GM21515 (cell line): Measurements from ENCODE around the gene MSRB1.
A peak's percentile ranks its signal among the peaks of the same experiment; 100 is the strongest.
"Not testable (repeated sequence)": the region's sequence is repeated elsewhere in the genome, so short reads cannot be mapped to it uniquely, and the experiment has no call there.

Source experiments
- ATAC-seq: cut with Tn5 transposase; IDR thresholded peaks from one replicate; pipeline ENCODE4 v1.9.1; 2021; ENCODE audit not compliant: unreplicated experiment

MSRB1 gene

DNA sequence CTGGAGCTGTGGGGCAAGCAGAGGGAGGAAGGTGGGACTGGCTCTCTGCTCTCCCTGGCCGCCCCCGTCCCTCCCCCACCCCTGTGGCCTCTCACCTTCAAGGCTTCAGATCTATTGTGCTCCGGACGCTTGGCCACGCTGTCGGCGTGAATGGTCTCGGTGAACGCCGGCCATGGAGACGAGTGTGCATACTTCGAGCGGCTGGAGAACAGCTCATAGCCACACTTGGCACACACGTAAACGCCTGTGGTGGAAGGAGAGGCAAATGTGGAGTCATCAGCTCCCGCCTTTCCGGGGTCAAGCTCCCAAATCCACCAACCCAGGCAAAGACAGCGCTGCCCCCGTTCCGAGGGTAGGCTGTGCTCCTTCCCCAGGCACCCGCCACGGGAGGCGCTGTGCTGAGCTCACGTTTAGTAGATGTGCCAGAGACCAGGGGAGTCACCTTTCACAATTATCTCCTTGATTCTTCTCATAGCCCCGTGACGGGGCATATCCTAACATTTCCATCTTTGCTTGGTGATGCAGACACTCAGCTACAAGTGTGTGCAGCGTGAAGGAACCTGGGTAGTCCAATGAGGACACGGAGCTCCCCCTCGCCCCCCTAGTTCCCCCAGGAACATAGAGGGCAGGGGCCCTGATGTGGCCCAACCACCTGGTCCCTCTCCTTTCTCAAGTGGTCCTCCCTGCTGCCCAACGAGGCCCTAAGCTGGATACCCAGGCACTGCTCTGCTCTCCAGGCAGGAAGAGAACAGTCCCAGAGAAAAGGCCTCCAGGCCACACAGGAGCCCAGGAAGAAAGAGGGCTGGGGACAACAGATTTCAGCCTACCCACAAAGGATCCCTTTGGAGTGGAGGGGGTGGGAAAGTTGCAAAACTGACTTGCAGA is 1.6 kb downstream of the MSRB1 start:
- ATAC-seq = no peak

DNA sequence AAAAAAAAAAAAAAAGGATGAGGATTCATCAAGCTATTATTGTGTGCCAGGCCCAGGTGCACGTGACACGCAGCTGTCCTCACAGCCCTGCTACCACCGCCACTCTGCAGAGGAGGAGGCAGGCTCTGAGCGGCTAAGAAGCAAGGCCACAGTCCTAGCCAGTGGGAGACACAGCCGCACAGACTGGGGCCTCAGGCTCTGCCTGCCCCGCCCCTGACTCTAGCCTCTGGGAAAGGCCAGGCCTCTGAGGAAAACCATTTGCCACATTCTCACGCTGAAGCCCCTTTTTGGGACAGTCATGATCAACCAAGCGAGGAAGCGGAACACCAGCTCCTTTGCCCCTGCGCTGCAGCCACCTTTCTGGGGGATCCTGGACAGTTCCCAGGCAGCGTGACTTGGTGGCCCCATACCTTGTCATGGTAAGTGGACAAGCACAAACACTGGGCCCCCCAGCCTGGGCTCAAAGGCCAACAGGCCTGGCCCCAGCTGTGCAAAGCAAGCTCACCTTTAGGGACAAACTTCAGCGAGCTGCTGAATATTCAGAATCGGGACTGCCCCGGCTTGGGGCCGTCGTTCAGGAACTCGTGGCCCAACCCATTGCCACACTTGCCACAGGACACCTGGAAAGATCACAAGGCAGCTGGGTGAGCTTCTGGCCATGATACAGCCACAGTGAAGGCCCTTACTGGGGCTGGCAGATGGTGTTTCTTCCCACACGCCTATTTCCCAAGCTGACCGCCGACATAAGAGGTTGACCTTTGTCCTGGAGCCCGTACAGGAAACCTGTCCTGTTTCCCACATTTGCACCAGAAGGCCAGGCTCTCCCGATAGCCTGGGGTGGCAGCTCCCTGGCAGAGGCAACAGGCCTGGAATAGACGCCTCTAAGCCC is 2.5 kb downstream of the MSRB1 start:
- no peak for ATAC-seq

DNA sequence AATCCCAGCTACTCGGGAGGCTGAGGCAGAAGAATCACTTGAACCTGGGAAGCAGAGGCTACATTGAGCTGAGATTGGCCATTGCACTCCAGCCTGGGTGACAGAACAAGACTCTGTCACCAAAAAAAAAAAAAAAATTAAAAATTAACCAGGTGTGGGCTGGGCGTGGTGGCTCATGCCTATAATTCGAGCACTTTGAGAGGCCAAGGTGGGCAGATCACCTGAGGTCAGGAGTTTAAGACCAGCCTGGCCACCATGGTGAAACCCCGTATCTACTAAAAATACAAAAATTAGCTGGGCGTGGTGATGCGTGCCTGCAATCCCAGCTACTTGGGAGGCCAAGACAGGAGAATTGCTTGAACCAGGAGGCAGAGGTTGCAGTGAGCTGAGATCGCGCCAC is 3.2 kb downstream of the MSRB1 start:
- not testable (repeated sequence) for ATAC-seq

DNA sequence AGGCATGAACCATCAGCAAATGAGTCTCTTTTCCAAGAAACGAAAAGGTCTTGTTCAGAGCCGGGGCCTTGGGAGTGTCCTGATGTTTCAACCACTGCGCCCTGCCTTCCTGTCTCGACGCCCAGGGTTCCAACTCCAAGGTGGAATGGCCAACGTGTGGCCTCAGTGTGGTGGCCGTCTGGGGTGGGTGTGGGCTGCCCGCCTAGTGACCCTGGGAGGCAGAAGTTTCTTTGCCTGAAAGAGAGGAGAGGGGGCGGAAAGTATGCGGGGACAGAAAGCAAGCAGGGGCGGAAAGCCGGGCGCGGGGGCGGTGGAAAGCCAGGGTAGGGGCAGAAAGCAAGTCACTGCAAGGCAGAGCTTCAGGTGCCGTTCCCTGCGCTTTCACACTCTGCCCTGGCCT is 4.1 kb downstream of the MSRB1 start:
- ATAC-seq = no peak

DNA sequence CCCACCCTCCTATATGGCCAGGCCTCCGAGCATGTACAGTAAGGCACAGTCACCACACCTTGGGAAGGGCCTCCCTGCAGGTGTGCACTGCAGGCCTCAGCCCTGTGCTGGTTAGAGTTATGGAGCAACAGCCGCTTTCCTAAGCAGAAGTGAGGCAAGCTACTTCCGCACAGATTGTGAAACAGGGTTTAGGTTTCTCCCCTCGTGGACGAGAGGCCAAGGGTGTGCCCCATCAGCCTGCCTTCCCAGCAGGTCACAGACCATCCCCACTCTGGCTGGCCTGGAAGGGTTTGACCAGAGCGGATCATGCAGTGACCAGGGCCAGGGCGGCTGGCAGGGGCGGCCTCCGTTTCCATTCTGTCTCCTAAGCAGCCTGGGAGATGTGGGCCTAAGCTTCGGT is 4.7 kb downstream of the MSRB1 start:
- no peak for ATAC-seq

DNA sequence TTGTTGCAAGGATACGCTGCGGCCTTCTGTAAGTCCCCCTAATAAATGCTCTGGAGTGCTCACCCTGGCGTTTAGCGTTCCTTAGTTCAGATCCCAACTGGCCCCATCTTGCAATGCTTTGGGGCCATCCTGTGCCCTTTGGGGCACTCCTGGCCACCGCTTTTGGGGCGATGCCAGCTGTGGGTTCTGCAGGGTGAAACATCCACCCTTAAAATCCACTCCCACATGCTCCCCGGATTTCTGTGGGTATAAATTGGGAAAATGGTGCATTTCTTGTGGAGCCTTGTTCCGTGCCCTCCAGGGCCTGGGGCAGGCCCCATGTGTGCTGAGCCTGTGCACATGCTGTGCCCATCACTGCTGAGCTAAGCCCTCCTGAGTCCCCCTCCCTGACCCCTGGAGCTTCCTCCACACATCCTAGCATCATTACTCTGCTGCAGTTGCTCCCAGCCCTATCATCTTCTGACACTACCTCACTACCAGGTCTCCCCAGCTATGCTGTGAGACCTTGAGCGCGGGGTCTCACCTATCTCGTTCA is 6.0 kb downstream of the MSRB1 start:
- no peak for ATAC-seq

DNA sequence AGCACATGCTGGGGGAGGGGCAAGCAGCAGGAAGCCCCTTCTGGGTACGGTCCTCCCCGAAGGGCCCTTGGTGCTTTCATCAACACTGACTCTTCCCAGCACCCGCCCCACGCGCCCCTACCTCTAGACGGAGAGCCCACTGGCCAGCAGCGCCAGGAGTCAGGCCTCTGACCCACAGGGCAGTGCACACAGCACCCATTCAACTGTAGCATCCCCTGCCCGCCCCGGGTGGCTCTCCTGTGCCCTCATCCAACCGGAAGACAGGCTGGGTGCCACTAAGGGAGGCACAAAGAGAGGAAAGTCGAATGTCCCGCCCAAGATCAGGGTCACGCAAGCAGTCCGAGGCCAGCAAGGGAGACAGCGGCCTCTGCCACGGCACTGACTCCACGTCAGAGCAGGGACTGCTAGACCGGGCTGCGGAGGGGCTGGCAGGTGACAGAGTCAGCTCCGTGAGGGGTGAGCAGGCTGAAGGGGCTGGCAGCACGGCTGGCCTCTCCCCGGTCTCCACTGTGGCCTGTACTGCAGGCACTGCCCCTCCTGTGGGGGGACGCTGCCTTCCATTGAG is 9.8 kb downstream of the MSRB1 start:
- no peak for ATAC-seq

DNA sequence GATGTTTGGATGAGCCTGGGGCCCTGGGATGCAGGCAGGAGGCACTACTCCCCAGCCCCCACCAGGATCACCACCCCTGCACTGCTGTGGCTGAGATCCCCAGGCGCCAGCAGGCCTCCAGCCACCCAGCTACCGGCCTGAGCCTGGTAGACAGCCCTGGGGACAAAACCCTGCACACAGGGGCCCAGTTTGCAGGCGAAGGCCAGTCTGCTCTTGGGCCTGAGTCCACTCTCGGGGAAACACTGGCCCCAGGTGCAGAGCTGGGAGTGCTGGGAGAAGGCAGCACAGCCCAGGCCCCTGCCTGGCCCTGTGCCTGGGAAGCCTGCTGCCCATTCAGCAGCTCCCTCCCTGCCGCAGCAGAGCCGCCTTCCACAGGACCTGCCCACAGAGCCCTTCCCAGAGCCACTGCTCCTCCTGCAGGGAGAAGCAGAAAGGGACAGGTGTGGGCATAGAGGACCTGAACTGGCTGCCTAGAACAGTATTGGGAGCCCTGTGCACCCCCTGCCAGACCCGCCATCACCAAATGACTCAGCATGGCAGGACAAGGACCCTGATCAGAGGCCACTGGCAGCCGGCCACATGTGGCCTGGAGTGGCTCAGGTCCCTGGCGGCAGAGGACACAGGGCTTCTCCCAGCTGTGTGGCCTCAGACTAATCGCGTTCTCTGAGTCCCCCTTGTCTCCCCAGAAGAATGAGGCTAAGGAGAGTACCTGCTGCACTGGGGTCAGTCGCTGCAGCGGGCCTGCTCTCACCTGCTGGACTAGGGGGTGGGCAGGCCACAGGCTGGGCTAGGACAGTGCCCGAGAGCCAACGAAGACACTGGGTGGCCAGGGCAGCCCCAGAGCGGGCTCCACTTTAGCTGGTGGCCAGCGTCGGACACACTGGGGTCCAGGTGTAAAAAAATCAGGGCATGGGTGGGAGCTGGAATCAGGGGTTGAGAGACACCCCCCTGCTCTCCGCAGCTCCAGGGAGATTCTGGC is 10.7 kb downstream of the MSRB1 start:
- ATAC-seq = no peak

DNA sequence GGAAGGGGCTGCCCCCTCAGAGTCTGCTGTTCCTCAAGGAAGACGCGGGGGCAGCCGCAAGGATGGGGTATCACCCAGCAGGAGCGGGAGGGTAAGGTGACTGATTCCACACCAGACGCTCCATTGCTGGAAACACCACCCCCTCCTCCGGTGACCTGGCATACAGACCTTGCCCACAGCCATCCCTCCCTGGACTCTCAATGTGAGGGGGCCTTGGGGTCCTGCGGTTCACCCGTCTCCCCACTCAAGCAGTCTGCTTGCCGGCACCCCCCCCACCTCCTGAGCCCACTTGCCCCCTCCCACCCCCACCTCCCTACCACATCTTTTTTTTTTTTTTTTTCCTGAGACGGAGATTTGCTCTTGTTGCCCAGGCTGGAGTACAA is 12.7 kb downstream of the MSRB1 start:
- ATAC-seq = no peak

DNA sequence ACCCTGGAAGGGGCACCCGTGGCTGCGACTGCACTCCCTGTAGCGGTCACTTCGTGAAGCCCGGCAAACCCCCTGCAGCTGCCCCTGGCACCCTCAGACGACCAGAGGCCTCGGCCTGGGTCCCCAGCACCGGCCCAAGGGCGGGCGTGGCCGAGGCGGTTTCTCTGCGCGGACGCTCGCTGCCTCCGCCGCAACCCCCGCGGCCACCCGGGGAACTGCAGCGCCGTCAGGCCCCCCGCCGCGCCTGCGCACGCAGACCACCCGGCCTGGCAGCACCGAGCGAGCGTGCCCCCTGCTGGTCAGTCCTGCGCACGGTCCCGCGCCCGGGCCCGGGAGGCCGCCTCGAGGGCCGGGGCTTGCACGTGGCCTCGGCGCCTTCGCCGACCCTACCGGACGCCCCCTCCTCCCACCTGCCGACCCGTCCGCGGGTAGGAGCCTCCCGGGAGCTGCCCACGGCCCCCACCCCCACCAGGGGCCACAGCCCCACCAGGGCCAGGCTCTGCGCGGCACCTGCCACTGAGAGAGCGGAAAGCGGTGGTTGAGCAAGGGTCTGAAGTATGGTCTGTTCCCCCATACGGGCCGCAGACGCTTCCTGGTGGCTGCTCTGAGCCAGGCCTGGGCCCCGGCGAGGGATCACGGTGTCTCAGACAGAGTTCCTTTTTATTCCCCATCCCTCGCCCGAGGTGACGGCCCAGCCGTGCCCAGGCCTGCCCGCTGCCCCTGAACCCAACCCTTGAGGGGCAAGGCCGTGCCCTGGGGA is 13.2 kb downstream of the MSRB1 start:
- ATAC-seq = peak; percentile 81

DNA sequence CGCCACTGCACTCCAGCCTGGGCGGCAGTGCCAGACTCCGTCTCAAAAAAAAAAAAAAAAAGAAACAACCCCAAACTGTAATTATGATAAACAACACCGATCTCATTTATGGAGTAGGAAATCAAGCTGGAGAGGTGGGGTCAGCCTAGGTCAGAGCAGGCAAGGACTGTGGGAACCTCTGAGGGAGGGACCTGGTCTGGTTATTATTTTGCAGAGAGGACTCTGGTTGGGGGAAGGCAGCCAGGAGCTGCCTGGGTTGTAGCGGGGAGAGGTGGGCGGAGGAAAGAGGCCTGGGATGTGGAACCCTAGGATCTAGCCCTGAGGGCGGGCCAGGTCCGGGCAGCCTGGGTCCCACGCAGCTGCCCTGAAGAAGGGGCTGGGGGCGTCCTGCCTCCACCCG is 13.9 kb downstream of the MSRB1 start:
- peak; percentile 11 for ATAC-seq

DNA sequence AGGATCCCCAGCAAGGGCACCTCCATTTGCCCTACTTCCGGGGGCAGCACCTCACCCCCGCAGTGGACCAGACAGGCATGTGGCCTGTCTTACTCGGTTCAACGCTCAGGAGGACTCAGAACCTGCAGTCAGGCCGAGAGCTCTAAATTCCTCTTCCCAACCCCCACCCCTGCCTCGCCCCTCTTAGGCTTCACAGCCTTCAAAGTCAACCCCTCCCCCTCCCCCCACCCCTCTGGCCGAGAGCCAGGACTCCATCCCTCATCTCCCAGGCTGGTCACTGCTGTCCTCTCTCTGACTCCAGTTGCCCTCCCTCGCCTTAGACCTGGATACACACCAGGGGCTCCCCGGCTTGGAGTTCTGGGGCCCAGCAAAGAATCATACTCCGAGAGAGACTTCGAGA is 16.7 kb downstream of the MSRB1 start:
- ATAC-seq = no peak

DNA sequence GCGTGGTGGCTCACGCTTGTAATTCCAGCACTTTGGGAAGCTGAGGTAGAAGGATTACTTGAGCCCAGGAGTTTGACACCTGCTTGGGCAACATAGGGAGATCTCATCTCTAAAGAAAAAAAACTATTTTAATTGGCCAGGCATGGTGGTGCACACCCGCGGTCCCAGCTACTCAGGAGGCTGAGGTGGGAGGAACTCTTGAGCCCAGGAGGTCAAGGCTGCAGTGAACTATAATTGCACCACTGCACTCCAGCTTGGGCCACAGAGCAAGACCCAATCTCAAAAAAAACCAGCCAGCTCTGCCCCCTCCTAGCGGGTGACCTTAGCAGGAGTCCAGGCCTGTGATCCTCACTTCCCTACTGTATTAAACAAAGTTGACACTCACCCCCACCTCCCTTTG is 18.9 kb downstream of the MSRB1 start:
- ATAC-seq = no peak

DNA sequence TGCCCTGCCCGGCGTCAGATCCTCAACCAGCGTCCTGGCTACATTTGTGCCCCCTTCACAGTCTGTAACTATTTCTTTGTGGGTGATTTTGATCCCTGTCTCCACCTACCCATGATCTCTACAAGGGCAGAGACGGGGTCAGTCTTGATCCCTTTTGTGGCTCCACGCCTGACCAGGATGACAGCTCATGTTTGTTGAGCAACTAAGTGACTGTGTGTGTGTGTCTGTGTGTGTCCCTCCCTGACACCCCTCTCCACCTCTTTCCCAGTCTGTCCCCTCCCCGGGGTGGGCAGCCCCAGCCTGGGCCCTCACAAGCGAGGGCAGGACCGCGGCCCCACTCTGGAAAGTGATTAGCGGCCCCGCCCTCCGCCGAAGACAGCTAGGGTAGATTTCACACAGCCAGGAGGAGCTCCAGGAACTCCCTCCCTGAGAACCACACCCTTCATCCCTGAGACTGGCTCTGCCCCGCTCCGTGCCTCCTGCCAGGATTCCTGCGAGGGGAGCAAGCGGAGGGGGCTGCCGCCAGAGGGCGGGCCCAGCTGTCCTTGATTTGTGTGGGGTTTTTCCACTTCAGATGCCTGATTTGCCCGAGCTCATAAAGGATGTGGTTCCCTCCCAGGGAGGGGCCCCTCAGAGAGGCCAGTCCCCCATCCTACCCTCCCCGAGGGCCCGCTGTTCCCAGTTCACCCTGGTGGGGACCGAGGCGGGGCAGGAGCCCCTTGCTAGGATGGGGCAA is 19.5 kb downstream of the MSRB1 start:
- no peak for ATAC-seq

DNA sequence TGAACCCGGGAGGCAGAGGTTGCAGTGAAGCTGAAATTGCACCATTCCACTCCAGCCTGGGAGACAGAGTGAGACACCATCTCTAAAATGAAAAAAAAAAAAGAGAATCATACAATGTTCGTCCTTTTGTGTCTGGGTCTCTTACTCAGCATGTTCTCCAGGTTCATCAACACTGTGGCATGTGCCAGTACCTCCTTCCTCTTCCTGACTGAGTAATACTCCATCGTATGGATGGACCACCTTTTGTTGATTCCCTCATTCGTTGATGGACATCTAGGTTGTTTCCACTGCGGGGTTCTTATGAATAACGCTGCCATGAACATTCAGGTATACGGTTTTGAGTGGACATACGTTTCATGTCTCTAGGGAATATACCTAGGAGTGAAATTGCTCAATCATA is 20.6 kb downstream of the MSRB1 start:
- ATAC-seq = no peak

DNA sequence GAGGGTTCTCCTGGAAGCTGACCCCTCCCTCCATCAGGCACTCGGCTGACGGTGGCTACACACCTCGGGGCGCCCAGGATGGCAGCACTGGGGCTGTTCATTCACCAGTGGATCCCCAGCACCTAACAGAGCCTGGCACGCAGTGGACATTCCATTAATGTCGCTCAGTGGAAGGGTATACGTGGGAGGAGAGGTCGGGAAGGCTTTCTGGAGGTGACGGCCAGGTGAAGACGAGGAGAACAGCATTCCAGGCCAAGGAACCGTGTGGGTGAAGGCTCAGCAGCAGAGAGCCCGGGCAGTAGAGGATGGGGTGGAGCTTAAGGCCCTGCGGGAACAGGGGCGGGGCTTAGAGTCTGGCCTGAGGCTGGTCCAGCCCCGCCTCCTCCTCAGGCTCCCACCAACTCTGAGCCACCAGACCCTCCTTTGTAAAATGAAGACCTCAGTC is 22.2 kb downstream of the MSRB1 start:
- ATAC-seq = no peak

DNA sequence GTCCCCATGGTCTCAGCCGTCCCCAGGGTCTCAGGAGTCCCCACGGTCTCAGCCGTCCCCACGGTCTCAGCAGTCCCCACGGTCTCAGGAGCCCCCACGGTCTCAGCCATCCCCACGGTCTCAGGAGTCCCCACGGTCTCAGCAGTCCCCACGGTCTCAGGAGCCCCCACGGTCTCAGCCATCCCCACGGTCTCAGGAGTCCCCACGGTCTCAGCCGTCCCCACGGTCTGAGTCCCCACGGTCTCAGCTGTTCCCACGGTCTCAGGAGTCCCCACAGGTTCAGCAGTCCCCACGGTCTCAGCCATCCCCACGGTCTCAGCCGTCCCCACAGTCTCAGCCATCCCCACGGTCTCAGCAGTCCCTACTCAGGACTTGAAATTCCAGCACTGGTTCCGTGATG is 22.9 kb downstream of the MSRB1 start:
- not testable (repeated sequence) for ATAC-seq

DNA sequence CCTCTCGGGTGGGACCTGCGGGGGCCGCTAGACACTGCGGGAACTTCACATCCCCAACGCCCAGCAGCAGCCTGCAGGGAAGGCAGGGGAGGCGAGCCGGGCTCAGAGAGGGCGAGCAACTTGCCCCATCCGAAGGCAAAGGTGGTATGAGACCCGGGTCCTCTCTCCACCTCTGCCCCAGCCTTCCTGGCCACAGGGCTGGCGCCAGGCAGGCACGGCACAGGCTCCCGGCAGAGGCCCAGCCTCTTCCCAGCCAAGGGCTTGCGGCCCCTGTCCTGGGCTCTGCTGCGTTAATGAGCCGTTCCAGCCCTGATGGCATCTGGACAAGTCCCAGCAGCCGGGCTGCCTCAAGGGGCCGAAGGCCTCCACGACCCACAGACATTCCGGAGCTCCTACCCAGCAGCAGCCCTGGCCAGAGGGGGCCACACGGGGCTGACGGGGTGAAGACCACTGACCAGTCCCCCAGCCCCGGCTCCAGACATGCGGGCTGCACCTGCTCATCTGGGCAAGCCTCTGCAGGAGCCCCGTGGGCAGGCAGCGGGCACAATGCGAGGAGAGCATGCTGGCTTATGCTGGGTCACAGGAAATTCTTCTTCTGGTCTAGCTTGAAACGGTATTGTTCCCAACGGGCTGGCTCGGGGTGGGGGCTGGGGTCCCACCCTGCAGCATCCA is 23.5 kb downstream of the MSRB1 start:
- no peak for ATAC-seq
